ENCODE results near the gene TOMM70. TPM values are rescaled to one million over a fixed set of nuclear protein-coding genes. Genes with fewer than 3 reads are reported as not detected.

TOMM70 gene
- polyA plus RNA-seq, 2 of the 4 experiments (the other 2 are of a cell fraction), result 49.3 to 61.8 TPM

DNA sequence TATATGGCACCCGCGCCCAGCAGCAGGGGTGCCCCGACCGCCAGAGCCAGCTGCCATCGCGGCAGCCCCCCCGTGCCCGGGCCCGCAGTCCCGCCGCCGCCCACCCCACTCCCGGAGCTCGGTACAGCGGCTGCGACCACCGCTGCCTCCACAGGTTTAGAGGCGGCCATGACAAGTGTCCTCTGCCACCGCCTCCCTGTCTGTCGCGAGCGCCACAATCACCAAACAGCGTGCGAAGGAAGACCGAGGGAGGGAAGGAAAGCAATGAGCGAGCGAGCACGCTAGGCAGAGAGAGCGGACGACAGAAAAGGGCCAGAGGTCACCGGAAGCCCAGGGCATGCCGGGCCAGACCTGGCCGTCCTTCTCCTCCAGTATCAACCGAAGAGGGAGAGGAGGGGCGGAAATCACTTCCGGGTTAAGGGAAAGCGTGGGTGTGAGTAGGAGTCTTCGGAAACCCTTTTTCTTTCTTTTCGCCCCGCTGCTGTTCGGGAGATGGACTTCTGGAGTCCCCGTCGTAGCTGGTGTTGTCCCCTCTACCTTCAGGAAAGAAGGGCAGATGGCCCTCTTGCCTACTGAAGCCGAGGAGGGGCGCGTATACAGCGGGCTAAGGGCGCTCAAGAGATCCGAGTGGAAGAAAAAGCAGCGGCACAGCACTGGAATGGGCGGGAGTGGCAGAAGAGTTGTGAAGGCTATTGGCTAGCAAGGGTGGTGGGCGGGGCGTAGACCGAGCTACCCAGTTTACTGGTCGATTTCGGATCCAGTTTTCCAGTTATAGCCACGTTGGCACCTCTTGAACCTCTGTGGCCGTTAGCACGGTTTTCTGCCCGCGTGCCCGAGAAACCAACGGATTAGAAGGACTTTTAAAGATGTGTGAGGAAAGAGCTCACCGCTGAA, at the start of gene TOMM70, which contains the start of gene LNP1 (continued):
- peak; percentile 69 for TF ChIP-seq PHF8 (IDR thresholded peaks at IDR 0.05; ENCODE audit: borderline replicate concordance, low read depth)
- TF ChIP-seq, protein P1, sequence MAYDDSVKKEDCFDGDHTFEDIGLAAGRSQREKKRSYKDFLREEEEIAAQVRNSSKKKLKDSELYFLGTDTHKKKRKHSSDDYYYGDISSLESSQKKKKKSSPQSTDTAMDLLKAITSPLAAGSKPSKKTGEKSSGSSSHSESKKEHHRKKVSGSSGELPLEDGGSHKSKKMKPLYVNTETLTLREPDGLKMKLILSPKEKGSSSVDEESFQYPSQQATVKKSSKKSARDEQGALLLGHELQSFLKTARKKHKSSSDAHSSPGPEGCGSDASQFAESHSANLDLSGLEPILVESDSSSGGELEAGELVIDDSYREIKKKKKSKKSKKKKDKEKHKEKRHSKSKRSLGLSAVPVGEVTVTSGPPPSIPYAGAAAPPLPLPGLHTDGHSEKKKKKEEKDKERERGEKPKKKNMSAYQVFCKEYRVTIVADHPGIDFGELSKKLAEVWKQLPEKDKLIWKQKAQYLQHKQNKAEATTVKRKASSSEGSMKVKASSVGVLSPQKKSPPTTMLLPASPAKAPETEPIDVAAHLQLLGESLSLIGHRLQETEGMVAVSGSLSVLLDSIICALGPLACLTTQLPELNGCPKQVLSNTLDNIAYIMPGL (CRISPR knock-in tag; IDR thresholded peaks at IDR 0.05; ENCODE audit: borderline replicate concordance), result no peak
- no peak for TF ChIP-seq HOXA7 (CRISPR knock-in tag; IDR thresholded peaks at IDR 0.05)
- no peak for TF ChIP-seq HDAC2 (IDR thresholded peaks at IDR 0.05)
- TF ChIP-seq ESRRA (IDR thresholded peaks at IDR 0.05; ENCODE audit: borderline replicate concordance, low read length), result peak; percentile 55; the same call in 1 of the 2 replicates
- no peak for TF ChIP-seq USF2 (IDR thresholded peaks at IDR 0.05)
- TF ChIP-seq, protein P2, sequence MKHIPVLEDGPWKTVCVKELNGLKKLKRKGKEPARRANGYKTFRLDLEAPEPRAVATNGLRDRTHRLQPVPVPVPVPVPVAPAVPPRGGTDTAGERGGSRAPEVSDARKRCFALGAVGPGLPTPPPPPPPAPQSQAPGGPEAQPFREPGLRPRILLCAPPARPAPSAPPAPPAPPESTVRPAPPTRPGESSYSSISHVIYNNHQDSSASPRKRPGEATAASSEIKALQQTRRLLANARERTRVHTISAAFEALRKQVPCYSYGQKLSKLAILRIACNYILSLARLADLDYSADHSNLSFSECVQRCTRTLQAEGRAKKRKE (CRISPR knock-in tag; IDR thresholded peaks at IDR 0.05; ENCODE audit: low read depth), result 0 out of 2 replicates have a peak, but pooled peaks have one; percentile 16
- TF ChIP-seq MAZ (IDR thresholded peaks at IDR 0.05; ENCODE audit: borderline replicate concordance, low read depth, low read length), result no peak
- TF ChIP-seq, protein P3, sequence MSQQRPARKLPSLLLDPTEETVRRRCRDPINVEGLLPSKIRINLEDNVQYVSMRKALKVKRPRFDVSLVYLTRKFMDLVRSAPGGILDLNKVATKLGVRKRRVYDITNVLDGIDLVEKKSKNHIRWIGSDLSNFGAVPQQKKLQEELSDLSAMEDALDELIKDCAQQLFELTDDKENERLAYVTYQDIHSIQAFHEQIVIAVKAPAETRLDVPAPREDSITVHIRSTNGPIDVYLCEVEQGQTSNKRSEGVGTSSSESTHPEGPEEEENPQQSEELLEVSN (IDR thresholded peaks at IDR 0.05; ENCODE audit: borderline replicate concordance, low read depth), result peak; percentile 40
- TF ChIP-seq ZSCAN20 (CRISPR knock-in tag; IDR thresholded peaks at IDR 0.05), result no peak
- no peak for TF ChIP-seq POLR2AphosphoS2 (conservative IDR thresholded peaks at IDR 0.05; ENCODE audit: low read length)
- no peak for TF ChIP-seq KDM1A (IDR thresholded peaks at IDR 0.05; ENCODE audit: low read depth)
- TF ChIP-seq FOXS1 (CRISPR knock-in tag; IDR thresholded peaks at IDR 0.05), result no peak
- TF ChIP-seq SREBF2 (IDR thresholded peaks at IDR 0.05), result no peak
- no peak for TF ChIP-seq TFCP2L1 (CRISPR knock-in tag; IDR thresholded peaks at IDR 0.05)
- TF ChIP-seq CBX8 (IDR thresholded peaks at IDR 0.05), result no peak
- no peak for TF ChIP-seq ZC3H11A (IDR thresholded peaks at IDR 0.05)
- no peak for TF ChIP-seq HOXB5 (CRISPR knock-in tag; IDR thresholded peaks at IDR 0.05)
- TF ChIP-seq ZFP36 (IDR thresholded peaks at IDR 0.05; ENCODE audit: borderline replicate concordance, partially characterized antibody), result no peak
- TF ChIP-seq ZNF302 (CRISPR knock-in tag; IDR thresholded peaks at IDR 0.05), result no peak
- no peak for TF ChIP-seq JUNB (IDR thresholded peaks at IDR 0.05)
- no peak for TF ChIP-seq EP300 (IDR thresholded peaks at IDR 0.05)
- peak; percentile 83 for TF ChIP-seq POLR2A (IDR thresholded peaks at IDR 0.05; ENCODE audit: low read length)
- TF ChIP-seq BHLHE40 (IDR thresholded peaks at IDR 0.05; ENCODE audit: low read depth, low read length), result no peak
- TF ChIP-seq FOSL2 (IDR thresholded peaks at IDR 0.05), result no peak
- TF ChIP-seq FOSL2 (CRISPR knock-in tag; IDR thresholded peaks at IDR 0.05), result no peak
- TF ChIP-seq CBX2 (IDR thresholded peaks at IDR 0.05; ENCODE audit: borderline replicate concordance, low read depth), result no peak
- TF ChIP-seq RFX5 (IDR thresholded peaks at IDR 0.05), result no peak

Measured in A549 (cell line).